Psoas muscle (tissue), 8 donors: ENCODE results near the gene CDK6. TPM values are rescaled to one million over a fixed set of nuclear protein-coding genes. Genes with fewer than 3 reads are reported as not detected.

ENCODE experiments used
- ATAC-seq, 4 donors: fragments of 200-7000 bp; cut with Tn5 transposase; one replicate each; pipeline ENCODE4 v1.9.1; 2020; ENCODE audit warnings: moderate library complexity in 3 of 4, mild to moderate bottlenecking in 2 of 4
- DNase-seq, 2 donors: peaks; one replicate each; pipeline ENCODE4 v3.0.0-alpha.2; 2020
- H3K27ac ChIP-seq: fragments of 200-600 bp; one replicate; pipeline ENCODE4 v1.8.0; 2022
- H3K27me3 ChIP-seq, 3 donors: fragments of 200-600 bp in 1 of 3; one replicate each; pipeline versions ENCODE4 v1.6.1 to v1.8.0; 2013 to 2022; ENCODE audit warnings: low read length in 2 of 3, mild to moderate bottlenecking in 2 of 3, moderate library complexity in 1 of 3; ENCODE audit not compliant: insufficient read depth in 3 of 3
- H3K36me3 ChIP-seq, 2 donors: fragments of 200-600 bp in 1 of 2; one replicate each; pipeline versions ENCODE4 v1.6.1 to v1.8.0; 2013 to 2022; ENCODE audit warnings: low read depth in 1 of 2, mild to moderate bottlenecking in 1 of 2, moderate library complexity in 1 of 2; ENCODE audit not compliant: insufficient read depth in 1 of 2
- H3K4me1 ChIP-seq: fragments of 200-600 bp; one replicate; pipeline ENCODE4 v1.8.0; 2022
- H3K4me3 ChIP-seq: fragments of 200-600 bp; one replicate; pipeline ENCODE4 v1.8.0; 2022; ENCODE audit warnings: mild to moderate bottlenecking
- H3K9me3 ChIP-seq: fragments of 200-600 bp; one replicate; pipeline ENCODE4 v1.8.0; 2022
- WGBS, 3 donors: extraction: QIAGEN DNeasy Blood & Tissue Kit; methylation state at CpG; one replicate each; pipeline versions ENCODE4 v1.1.6 to v1.1.7; 2013; 5-methylcytosine and 5-hydroxymethylcytosine counted together
- intact Hi-C, 2 donors: fragments of 100-400 bp; cut with DNase I; formaldehyde crosslinking; loops; one replicate each; pipeline versions ENCODE4 v1.11.0 to v1.14.2; 2022
- polyA plus RNA-seq, 3 donors: library from polyadenylated mRNA; stranded (reverse); fragments of 200-250 nt; gene quantifications; one replicate each; pipeline ENCODE4 v1.2.3, GENCODE V29; 2013
- total RNA-seq, 4 donors: library from RNA; stranded (reverse); fragmentation: NEBNext Ultra II Directional in 2 of 4; extraction: Animal tissue kit (Norgen Biotek cat#: 25700) in 2 of 4; gene quantifications; one replicate each; pipeline versions ENCODE4 v1.2.1 to v1.2.4, GENCODE V29; 2021 to 2023
- TF ChIP-seq, protein P1 (sequence below): fragments of 200-600 bp; IDR thresholded peaks from one replicate; pipeline ENCODE4 v1.8.0; 2022; ENCODE audit warnings: antibody characterized with exemption
- donor health status: healthy with polysubstance abuse.
- donor health status: DM: no; HTN: no; CAD: no; lungs with moderate emphysema.
- donor health status: Bipolar disorder and iron deficiency.
- donor health status: healthy.
- donor health status: DM: yes; HTN: yes; CAD: no.
- donor health status: DM: no; HTN: no; CAD: no.
- donor health status: DM: no; HTN: no; CAD: no.
- donor health status: DM: yes; HTN: yes; CAD: no.

Gene CDK6
- total and polyA plus RNA-seq, 7 donors = 0.39 to 8.0 (median 3.2) TPM

DNA sequence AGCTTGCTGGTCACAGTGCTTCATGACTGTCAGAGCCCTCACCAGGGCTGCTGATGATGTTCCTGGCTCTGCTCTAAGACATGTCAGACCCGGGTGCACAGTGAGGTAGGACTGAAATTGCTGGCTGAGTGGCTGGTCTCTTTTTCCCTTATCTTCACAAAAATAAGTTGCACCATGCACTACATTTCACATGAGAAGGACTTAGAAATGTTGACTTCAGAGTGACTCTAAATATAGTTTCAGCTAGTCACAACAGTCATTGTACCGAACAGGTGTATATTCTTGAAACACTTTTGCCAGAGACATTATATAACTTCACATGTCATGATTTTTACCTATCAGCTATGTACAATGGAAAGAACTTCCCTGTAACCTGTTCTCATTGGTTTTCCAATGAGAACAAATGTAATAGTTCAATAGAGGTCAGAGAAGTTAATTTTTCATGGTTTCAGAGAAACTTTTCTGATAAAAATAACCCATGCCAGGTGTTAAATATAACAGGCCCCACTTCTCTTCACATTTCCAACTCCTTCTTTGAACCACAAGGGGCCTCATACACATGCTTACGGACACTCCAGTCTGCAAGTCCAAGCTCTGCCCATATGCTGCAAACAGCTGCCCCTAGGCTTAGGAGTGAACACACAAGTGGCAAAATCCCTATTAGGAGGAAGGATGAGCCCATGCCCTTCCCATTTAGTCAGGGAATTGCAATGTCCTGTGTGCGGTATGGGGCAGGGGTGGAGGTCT, 115.6 kb downstream of the CDK6 start:
- WGBS, 3 donors = 45 to 70% (median 49%) methylated on average over 4 of the region's 4 CpGs
- intact Hi-C loops = loop anchor here in 1 of 2 donors (5.0 kb wide), 1 partner anchor 112 kb away; no protein-coding TSS in a partner anchor
- DNase-seq (no peak), ATAC-seq (no peak)
- Histone ChIP-seq H3K9me3 (no peaks in the 10 kb centered on the region), H3K27ac (no peak overlapping the region), H3K27me3 (no peaks in the 10 kb centered on the region), H3K4me3 (no peak overlapping the region), H3K36me3 (no peaks in the 10 kb centered on the region), H3K4me1 (peaks cover 5% of the 10 kb centered on the region)
- TF ChIP-seq, protein P1, sequence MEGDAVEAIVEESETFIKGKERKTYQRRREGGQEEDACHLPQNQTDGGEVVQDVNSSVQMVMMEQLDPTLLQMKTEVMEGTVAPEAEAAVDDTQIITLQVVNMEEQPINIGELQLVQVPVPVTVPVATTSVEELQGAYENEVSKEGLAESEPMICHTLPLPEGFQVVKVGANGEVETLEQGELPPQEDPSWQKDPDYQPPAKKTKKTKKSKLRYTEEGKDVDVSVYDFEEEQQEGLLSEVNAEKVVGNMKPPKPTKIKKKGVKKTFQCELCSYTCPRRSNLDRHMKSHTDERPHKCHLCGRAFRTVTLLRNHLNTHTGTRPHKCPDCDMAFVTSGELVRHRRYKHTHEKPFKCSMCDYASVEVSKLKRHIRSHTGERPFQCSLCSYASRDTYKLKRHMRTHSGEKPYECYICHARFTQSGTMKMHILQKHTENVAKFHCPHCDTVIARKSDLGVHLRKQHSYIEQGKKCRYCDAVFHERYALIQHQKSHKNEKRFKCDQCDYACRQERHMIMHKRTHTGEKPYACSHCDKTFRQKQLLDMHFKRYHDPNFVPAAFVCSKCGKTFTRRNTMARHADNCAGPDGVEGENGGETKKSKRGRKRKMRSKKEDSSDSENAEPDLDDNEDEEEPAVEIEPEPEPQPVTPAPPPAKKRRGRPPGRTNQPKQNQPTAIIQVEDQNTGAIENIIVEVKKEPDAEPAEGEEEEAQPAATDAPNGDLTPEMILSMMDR = no peak

DNA sequence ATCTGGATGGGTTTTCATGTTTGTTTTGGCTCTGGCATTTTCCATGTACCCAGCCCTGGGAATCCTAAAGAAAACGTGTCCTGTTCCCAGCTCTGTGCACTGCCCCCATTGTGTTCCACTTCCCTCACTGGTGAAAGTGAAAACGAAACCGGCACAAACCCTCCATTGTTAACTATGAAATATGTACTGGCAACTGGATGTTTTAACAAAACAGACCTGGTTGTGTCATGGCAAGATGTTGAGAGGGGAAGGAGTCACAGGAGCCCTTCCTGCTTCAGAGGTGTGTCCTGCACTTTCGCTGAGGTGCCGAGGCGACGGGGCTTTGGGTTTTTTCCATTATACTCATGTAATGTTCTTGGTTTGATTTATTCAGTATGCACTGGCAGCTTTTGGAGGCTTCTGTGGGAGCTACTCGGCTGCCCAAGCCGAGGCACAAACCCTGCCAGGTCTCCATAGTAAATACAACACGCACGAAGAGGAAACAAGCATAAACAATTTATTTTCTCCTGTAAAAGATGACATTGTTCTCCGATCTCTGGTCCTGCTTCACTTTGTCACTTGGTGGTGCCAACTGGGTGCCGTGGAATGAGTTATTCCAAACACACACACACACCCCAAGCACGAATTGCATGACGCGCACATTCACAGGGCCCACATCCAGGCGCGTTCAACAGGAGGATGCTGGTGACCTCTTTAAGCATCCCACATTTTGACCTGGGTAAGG, 118.2 kb downstream of the CDK6 start:
- Histone ChIP-seq H3K36me3 (no peaks in the 10 kb centered on the region), H3K27me3 (no peaks in the 10 kb centered on the region), H3K9me3 (no peaks in the 10 kb centered on the region), H3K4me1 (no peaks in the 10 kb centered on the region), H3K4me3 (peak overlapping the region; percentile 69), H3K27ac (peak overlapping the region; percentile 80)
- intact Hi-C loops = no loop called here
- TF ChIP-seq, protein P1 = no peak
- ATAC-seq (peak; percentile 28 to 77 (median 68)), DNase-seq (peak; percentile 23 to 57)
- 8 to 17% (median 11%) methylated on average over 18 of the region's 18 CpGs for WGBS, 3 donors

DNA sequence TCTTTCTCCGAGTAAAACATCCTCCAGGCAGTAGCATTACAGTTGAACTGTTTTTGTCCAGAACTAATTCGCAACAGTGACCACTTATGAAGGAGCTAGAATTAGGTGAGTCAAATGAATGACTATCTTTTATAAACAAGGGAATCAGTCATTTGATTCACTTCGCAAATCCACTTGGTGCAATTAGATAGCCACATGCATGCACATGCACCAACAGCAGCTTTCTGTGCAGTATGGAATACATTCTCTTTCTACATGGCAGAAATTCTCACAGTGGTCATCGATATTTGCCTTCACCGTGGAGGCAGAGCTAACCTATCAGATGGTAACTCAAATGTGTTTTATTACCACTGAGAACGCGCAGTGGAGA, 118.8 kb downstream of the CDK6 start:
- DNase-seq = no peak
- peak overlapping the region; percentile 69 for H3K4me3 ChIP-seq
- ATAC-seq = no peak
- intact Hi-C loops = no loop called here
- H3K4me1 ChIP-seq = no peaks in the 10 kb centered on the region
- no peaks in the 10 kb centered on the region for H3K36me3 ChIP-seq
- TF ChIP-seq, protein P1 = no peak
- no peaks in the 10 kb centered on the region for H3K27me3 ChIP-seq
- peak overlapping the region; percentile 80 for H3K27ac ChIP-seq
- 17 to 22% (median 19%) methylated on average over 7 of the region's 7 CpGs for WGBS, 3 donors
- H3K9me3 ChIP-seq = no peaks in the 10 kb centered on the region

DNA sequence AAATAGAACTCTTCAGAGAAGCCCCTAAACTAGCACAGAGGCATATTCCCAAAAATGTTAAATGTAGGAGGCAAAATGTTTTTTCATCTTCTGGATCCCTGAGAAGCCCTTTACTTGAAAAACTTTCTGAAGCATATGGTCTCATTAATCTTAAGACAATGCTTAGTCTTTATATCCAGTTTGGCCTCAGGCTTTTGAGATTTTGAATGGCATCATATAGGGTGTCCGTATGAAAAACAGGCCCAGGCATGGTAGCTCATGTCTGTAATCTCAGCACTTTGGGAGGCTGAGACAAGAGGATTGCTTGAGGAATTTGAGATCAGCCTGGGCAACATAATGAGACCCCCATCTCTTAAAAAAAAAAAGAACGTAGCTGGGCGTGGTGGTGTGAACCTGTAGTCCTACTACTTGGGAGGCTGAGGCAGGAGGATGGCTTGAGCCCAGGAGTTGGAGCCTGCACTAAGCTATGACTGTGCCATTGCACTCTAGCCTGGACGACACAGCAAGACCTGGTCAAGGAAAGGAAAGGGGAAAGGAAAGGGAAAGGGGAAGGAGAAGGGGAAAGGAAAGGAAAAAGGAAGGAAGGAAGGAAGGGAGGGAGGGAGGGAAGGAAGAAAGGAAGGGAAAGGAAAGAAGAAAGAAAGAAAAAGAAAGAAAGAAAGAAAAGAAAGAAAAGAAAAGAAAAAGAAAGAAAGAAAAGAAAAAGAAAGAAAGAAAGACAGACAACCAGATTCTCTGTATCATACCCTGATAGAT, 119.4 kb downstream of the CDK6 start:
- DNase-seq = no peak
- intact Hi-C loops = no loop called here
- Histone ChIP-seq H3K9me3 (no peaks in the 10 kb centered on the region), H3K36me3 (no peaks in the 10 kb centered on the region), H3K27me3 (no peaks in the 10 kb centered on the region), H3K27ac (peak overlapping the region; percentile 80), H3K4me1 (no peaks in the 10 kb centered on the region), H3K4me3 (peak overlapping the region; percentile 69)
- ATAC-seq = no peak
- 84 to 89% (median 87%) methylated on average over 4 of the region's 4 CpGs for WGBS, 3 donors
- TF ChIP-seq, protein P1 = no peak
